Subcutaneous abdominal adipose tissue (tissue), 5 donors: ENCODE data around the gene SYNJ2.
A peak's percentile ranks its signal among the peaks of the same experiment; 100 is the strongest.

ENCODE experiments used
- H3K27ac ChIP-seq: one replicate; pipeline ENCODE4 v1.7.0; 2013; ENCODE audit warnings: low read depth, mild to moderate bottlenecking, inconsistent platforms, low read length, moderate library complexity
- H3K27me3 ChIP-seq, 5 donors: one replicate each; pipeline ENCODE4 v1.7.0; 2013; ENCODE audit warnings: low read length in 5 of 5, inconsistent platforms in 1 of 5; ENCODE audit not compliant: control insufficient read depth in 5 of 5, insufficient read depth in 4 of 5
- H3K36me3 ChIP-seq, 5 donors: one replicate each; pipeline ENCODE4 v1.7.0; 2013; ENCODE audit warnings: low read length in 5 of 5; ENCODE audit not compliant: control insufficient read depth in 5 of 5, insufficient read depth in 5 of 5
- H3K4me1 ChIP-seq, 5 donors: one replicate each; pipeline ENCODE4 v1.7.0; 2013; ENCODE audit warnings: low read length in 5 of 5, mild to moderate bottlenecking in 3 of 5, moderate library complexity in 1 of 5; ENCODE audit not compliant: control insufficient read depth in 5 of 5, insufficient read depth in 5 of 5
- H3K4me3 ChIP-seq, 5 donors: one replicate each; pipeline ENCODE4 v1.7.0; 2013; ENCODE audit warnings: low read length in 5 of 5, low read depth in 1 of 5
- H3K9ac ChIP-seq, 5 donors: one replicate each; pipeline ENCODE4 v1.7.0; 2013; ENCODE audit warnings: low read length in 5 of 5, mild to moderate bottlenecking in 4 of 5, moderate library complexity in 3 of 5
- H3K9me3 ChIP-seq, 5 donors: one replicate each; pipeline ENCODE4 v1.7.0; 2013; ENCODE audit warnings: low read length in 5 of 5; ENCODE audit not compliant: control insufficient read depth in 5 of 5
- donor health status: healthy.
- donor health status: healthy.
- donor health status: healthy.
- donor health status: healthy.
- donor health status: healthy.

The SYNJ2 gene

GRCh38 chr6:158039178-158039557 lies 57.5 kb downstream of the SYNJ2 start:
- peaks cover 0 to 24% (median 6%) of the 10 kb centered on the region in 5 donors for H3K27me3 ChIP-seq
- H3K9me3 ChIP-seq: no peaks in the 10 kb centered on the region
- H3K27ac ChIP-seq: no peak overlapping the region
- peaks cover 0 to 17% (median 15%) of the 10 kb centered on the region in 5 donors for H3K4me1 ChIP-seq
- H3K9ac ChIP-seq: no peak overlapping the region
- H3K36me3 ChIP-seq: peaks cover 0 to 4% (median 0%) of the 10 kb centered on the region in 5 donors
- H3K4me3 ChIP-seq: no peak overlapping the region

DNA sequence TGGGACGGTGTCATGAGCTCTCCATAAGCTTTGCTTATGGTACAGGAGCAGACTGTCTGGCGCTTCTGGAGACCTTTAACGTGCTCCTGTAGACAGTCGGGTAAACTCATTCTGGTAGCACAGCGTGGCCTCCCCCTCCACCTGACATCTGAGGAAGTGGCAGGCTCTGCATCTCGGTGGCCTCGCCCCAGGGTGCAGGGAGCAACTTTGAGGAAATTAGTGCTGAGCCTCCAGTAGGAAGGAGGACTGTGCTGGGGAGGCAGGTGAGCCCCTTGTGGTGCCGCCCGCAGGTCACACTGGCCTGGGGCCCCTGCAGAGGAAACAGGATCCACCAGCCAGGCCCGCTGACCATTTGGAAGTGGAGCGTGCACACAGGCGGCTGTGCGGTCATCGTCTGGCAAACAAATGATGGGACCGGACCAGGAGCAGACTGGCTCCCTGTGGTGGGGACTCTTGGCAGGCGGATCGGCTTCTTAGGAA lies 57.9 kb downstream of the SYNJ2 start:
- Histone ChIP-seq H3K36me3 (peaks cover 0 to 4% (median 0%) of the 10 kb centered on the region in 5 donors), H3K4me1 (peaks cover 0 to 17% (median 15%) of the 10 kb centered on the region in 5 donors)

DNA sequence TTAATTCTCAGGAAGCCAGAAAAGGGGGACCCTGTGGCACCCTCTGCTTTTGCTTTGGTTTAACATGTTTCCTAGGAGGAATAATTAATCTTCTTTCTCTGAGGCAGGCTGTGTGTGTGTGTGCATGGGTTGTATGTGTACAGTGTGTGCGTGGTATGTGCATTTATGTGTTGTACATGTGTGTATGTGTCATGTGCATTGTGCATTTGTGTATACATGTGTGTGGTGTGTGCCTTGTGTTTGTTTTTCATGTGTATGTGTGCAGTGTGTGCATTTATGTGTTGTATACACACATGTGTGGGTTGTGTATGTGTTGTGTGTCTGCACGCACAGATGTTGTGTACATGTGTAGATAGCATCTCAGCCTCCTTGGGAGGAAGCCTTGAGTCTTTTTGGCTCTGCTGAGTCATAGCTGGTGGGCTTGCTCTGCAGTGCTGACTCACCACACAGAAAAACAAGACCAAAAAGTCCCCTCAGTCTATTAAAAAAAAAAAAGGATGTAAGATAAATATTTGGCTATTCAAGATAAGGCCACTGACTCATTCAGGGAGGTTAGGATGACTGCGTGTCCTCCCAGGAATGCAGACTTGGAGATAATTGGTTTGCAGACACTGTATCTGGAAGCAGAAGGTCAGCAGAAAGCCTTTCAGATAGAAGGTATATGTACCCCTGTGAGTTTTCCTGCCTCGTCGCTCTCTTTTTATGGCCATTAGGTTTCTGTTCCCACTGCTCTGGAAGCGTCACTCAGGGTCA lies 58.6 kb downstream of the SYNJ2 start:
- peak overlapping the region; percentile 60 for H3K27ac ChIP-seq
- H3K9me3 ChIP-seq: no peaks in the 10 kb centered on the region
- H3K4me3 ChIP-seq: no peak overlapping the region
- H3K36me3 ChIP-seq: peaks cover 0 to 4% (median 0%) of the 10 kb centered on the region in 5 donors
- H3K27me3 ChIP-seq: peaks cover 0 to 22% (median 6%) of the 10 kb centered on the region in 5 donors
- no peak overlapping the region for H3K9ac ChIP-seq
- H3K4me1 ChIP-seq: peaks cover 0 to 17% (median 15%) of the 10 kb centered on the region in 5 donors

More for the DNA sequence above, 57.9 kb downstream of the SYNJ2 start:
- no peaks in the 10 kb centered on the region for H3K9me3 ChIP-seq
- H3K27me3 ChIP-seq: peaks cover 0 to 22% (median 6%) of the 10 kb centered on the region in 5 donors
- H3K27ac ChIP-seq: no peak overlapping the region
- no peak overlapping the region for H3K9ac ChIP-seq
- H3K4me3 ChIP-seq: no peak overlapping the region

DNA sequence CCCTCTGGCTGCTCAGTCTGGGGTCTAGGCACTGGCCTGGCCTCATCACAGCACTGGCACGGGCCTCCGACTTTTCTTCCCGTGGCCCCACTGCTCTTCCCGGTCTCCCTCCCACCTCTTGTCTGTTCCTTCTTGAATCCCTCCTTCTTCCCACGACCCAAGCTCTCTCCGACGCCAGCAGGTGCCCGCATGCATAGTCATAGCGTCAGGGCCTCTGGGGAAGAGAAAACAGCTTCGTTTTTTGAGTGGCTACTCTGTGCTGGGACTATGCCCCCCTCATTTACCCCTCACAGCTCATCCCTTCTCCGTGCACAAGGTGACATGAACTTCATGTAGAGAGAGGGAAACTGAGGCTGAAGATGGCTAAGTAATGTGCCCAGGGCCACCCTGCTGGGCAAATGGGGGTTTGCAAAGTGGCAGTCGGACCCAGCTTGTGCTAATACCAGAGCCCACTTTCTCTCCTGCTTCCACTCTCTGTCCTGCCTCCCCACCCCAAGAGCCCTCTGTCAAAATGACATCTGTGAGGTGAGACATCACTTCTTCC lies 59.2 kb downstream of the SYNJ2 start:
- H3K36me3 ChIP-seq: peaks cover 0 to 4% (median 0%) of the 10 kb centered on the region in 5 donors
- no peaks in the 10 kb centered on the region for H3K9me3 ChIP-seq
- H3K27ac ChIP-seq: peak overlapping the region; percentile 60
- no peak overlapping the region for H3K4me3 ChIP-seq
- H3K9ac ChIP-seq: no peak overlapping the region
- peaks cover 0 to 17% (median 15%) of the 10 kb centered on the region in 5 donors for H3K4me1 ChIP-seq
- peaks cover 0 to 22% (median 6%) of the 10 kb centered on the region in 5 donors for H3K27me3 ChIP-seq

GRCh38 chr6:158041370-158041769 lies 59.7 kb downstream of the SYNJ2 start:
- Histone ChIP-seq H3K9ac (no peak overlapping the region), H3K36me3 (peaks cover 0 to 4% (median 0%) of the 10 kb centered on the region in 5 donors), H3K27me3 (peaks cover 0 to 22% (median 6%) of the 10 kb centered on the region in 5 donors), H3K4me1 (peaks cover 0 to 17% (median 15%) of the 10 kb centered on the region in 5 donors), H3K4me3 (no peak overlapping the region), H3K27ac (peak overlapping the region; percentile 60), H3K9me3 (no peaks in the 10 kb centered on the region)

GRCh38 chr6:158041788-158042187 lies 60.1 kb downstream of the SYNJ2 start:
- H3K36me3 ChIP-seq: peaks cover 0 to 4% (median 0%) of the 10 kb centered on the region in 5 donors
- H3K27me3 ChIP-seq: peaks cover 0 to 22% (median 6%) of the 10 kb centered on the region in 5 donors
- H3K27ac ChIP-seq: peak overlapping the region; percentile 60
- H3K4me1 ChIP-seq: peaks cover 0 to 17% (median 15%) of the 10 kb centered on the region in 5 donors
- no peak overlapping the region for H3K9ac ChIP-seq
- H3K4me3 ChIP-seq: no peak overlapping the region
- H3K9me3 ChIP-seq: no peaks in the 10 kb centered on the region

- no peak overlapping the region for H3K27ac ChIP-seq
- no peak overlapping the region for H3K4me3 ChIP-seq
Observed at GRCh38 chr6:158042245-158042798, 60.7 kb downstream of the SYNJ2 start.

DNA sequence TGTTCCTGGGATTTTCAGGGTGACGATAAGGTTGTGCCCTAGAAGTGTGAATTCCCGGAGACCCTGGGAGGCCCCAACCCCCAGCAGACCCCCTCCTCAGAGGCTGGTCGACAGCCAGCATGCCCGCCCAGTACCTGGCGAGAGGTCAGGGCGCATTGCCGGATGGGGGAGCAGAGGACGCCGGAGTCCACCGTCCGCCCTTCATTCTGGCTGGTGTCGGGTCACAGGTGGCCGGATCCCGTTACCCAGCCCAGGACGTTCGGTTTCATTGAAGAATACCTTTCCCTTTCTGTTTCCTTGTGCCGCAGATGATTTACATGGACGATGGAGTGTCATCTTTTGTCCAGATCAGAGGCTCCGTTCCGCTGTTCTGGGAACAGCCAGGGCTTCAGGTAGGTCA lies 61.3 kb downstream of the SYNJ2 start:
- H3K27ac ChIP-seq: no peak overlapping the region
- no peak overlapping the region for H3K9ac ChIP-seq
- peaks cover 0 to 4% (median 0%) of the 10 kb centered on the region in 5 donors for H3K36me3 ChIP-seq
- no peak overlapping the region for H3K4me3 ChIP-seq
- H3K27me3 ChIP-seq: peaks cover 0 to 22% (median 6%) of the 10 kb centered on the region in 5 donors
- H3K9me3 ChIP-seq: no peaks in the 10 kb centered on the region
- H3K4me1 ChIP-seq: peaks cover 0 to 17% (median 15%) of the 10 kb centered on the region in 5 donors

More at GRCh38 chr6:158042245-158042798, 60.7 kb downstream of the SYNJ2 start:
- Histone ChIP-seq H3K9me3 (no peaks in the 10 kb centered on the region), H3K4me1 (peaks cover 0 to 17% (median 15%) of the 10 kb centered on the region in 5 donors), H3K36me3 (peaks cover 0 to 4% (median 0%) of the 10 kb centered on the region in 5 donors), H3K27me3 (peaks cover 0 to 22% (median 6%) of the 10 kb centered on the region in 5 donors), H3K9ac (no peak overlapping the region)

DNA sequence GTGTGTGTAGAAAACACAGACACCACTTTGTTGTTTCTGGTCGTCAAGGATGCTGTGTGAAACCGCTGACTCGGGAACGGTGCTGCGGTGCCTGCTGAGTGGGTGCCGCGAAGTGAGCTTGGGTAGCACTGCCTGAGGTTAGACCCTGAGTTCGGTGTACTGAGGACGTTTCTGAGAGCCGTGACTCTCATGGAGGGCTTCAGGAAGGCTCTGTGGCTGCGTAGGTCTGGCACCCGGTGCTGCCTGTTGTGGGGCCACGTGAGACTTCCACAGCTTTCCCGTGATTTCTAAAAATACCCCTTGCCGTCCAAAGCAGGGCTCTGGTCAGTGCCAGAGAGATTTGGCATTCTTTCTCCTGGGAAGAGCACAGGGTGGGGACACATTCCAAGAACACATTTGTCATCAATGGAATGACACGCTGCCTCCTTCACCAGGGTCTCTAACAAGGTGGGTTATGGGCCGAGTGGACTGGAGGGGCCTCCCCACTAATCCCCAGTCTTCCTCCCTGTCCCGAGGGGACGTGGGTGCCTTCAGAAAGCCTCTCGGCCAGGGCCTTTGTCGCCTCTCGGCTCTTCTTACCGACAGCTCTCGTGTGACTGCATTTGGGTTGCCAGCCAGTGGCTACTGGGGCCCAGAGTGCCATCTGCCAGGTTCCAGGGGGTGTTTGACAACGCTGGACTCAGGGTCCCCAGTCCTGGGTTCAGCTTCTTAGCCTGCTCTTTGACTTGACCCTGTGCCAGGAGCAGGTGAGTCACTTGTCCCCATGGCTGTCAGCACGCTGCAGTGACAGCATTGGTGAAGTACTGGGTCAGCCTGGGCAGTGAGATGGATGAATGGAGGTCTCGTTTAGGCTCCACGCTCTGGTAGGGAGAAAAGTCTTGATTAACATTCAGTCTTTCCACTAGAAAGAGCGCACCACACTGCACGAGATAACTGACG lies 62.2 kb downstream of the SYNJ2 start:
- no peak overlapping the region for H3K27ac ChIP-seq
- no peak overlapping the region for H3K9ac ChIP-seq

More for the DNA sequence above, 62.2 kb downstream of the SYNJ2 start:
- H3K4me1 ChIP-seq: peaks cover 0 to 17% (median 15%) of the 10 kb centered on the region in 5 donors
- H3K27me3 ChIP-seq: peaks cover 0 to 22% (median 6%) of the 10 kb centered on the region in 5 donors
- no peak overlapping the region for H3K4me3 ChIP-seq
- H3K36me3 ChIP-seq: peaks cover 0 to 4% (median 0%) of the 10 kb centered on the region in 5 donors
- H3K9me3 ChIP-seq: no peaks in the 10 kb centered on the region
